HepG2 (cell line): ENCODE data around the gene DCAF6. TPM values are rescaled to one million over a fixed set of nuclear protein-coding genes. Genes with fewer than 3 reads are reported as not detected.

Source experiments
- ATAC-seq: fragments of 200-7000 bp; cut with Tn5 transposase; 3 replicates; pipeline ENCODE4 v1.9.1; 2020; ENCODE audit warnings: mild to moderate bottlenecking, moderate library complexity
- BruUV-seq: library from RNA; stranded (reverse); fragments of 400-500 nt; replicated peaks from 2 replicates; lab custom pipeline; 2021; lab: Mats Ljungman, UMichigan
- CTCF ChIA-PET: fragments of 300-600 bp; formaldehyde crosslinking; extraction: SDS; loops from one replicate; lab custom pipeline; 2021; ENCODE audit warnings: low total read pairs, inconsistent platforms, low intra/inter-chr PET ratio; lab: Yijun Ruan, JAX
- POLR2A ChIA-PET: fragments of 350-600 bp; sonication (Branson Sonifier 250); formaldehyde crosslinking; loops from one replicate; lab custom pipeline; 2020; ENCODE audit warnings: antibody characterized with exemption, inconsistent platforms; lab: Yijun Ruan, JAX
- DNase-seq: peaks from one replicate; pipeline ENCODE4 v3.0.0-alpha.2; 2015; ENCODE audit warnings: low spot score
- FAIRE-seq: peaks from 3 replicates; lab custom pipeline; 2011; peaks lifted over from hg19 to GRCh38; lab: Jason Lieb, UNC
- H2AFZ ChIP-seq: one replicate; pipeline ENCODE4 v1.6.1; 2011; ENCODE audit warnings: low read length, inconsistent platforms
- H3K27ac ChIP-seq: fragments of 300-600 bp; 3 replicates; pipeline ENCODE4 v1.8.0; 2011; ENCODE audit warnings: mixed run types, mild to moderate bottlenecking, mixed read lengths, low read length, inconsistent platforms; ENCODE audit not compliant: insufficient read depth; ENCODE audit errors: extremely low read length
- H3K27me3 ChIP-seq, 2 experiments: fragments of 200-600 bp in 1 of 2; 2 replicates in 1 of 2; 3 replicates in 1 of 2; pipeline versions ENCODE4 v1.6.0 to v1.8.0; 2011; ENCODE audit warnings: low read length in 2 of 2, mild to moderate bottlenecking in 2 of 2, moderate library complexity in 2 of 2, inconsistent platforms in 1 of 2; ENCODE audit not compliant: insufficient read depth in 2 of 2, control insufficient read depth in 1 of 2
- H3K36me3 ChIP-seq, 2 experiments: fragments of 200-600 bp in 1 of 2; replicated peaks in 1 of 2; 2 replicates in 1 of 2; 3 replicates in 1 of 2; pipeline versions ENCODE4 v1.5.1 to v1.8.0; 2011; ENCODE audit warnings: low read length in 2 of 2, inconsistent platforms in 1 of 2; ENCODE audit not compliant: insufficient read depth in 2 of 2, control insufficient read depth in 1 of 2
- H3K4me1 ChIP-seq: 2 replicates; pipeline ENCODE4 v1.5.1; 2012; ENCODE audit warnings: low read length, inconsistent platforms; ENCODE audit not compliant: insufficient read depth
- H3K4me2 ChIP-seq: 2 replicates; pipeline ENCODE4 v1.6.0; 2011; ENCODE audit warnings: low read depth, low read length, inconsistent platforms
- H3K4me3 ChIP-seq, 3 experiments: fragments of 200-600 bp in 1 of 3; sonication (generic), shearing (Covaris generic) in 1 of 3; replicated peaks in 1 of 3; 2 replicates each; pipeline ENCODE4 v1.5.1; 2011 to 2016; ENCODE audit warnings: low read length in 3 of 3, inconsistent platforms in 2 of 3, low read depth in 2 of 3, mild to moderate bottlenecking in 2 of 3, control low read depth in 1 of 3, mixed read lengths in 1 of 3; ENCODE audit not compliant: insufficient read depth in 1 of 3
- H3K79me2 ChIP-seq: one replicate; pipeline ENCODE4 v1.6.1; 2011; ENCODE audit warnings: low read length, inconsistent platforms; ENCODE audit not compliant: insufficient read depth
- H3K9ac ChIP-seq: 2 replicates; pipeline ENCODE4 v1.6.0; 2011; ENCODE audit warnings: mild to moderate bottlenecking, low read depth, low read length, inconsistent platforms; ENCODE audit not compliant: insufficient read depth
- H3K9me3 ChIP-seq: 2 replicates; pipeline ENCODE4 v1.5.1; 2012; ENCODE audit warnings: mild to moderate bottlenecking, low read length
- H4K20me1 ChIP-seq: 2 replicates; pipeline ENCODE4 v1.6.0; 2011; ENCODE audit warnings: inconsistent platforms, mild to moderate bottlenecking, low read length, moderate library complexity; ENCODE audit not compliant: insufficient read depth
- ZBTB20 ChIP-seq: sonication (generic); formaldehyde crosslinking; IDR thresholded peaks from 2 replicates; pipeline ENCODE4 v1.8.1; 2023; ENCODE audit warnings: missing genetic modification reagents, low read depth, mild to moderate bottlenecking, borderline replicate concordance
- WGBS: methylation state at CpG from one replicate; pipeline ENCODE4 v1.1.6; 2017; ENCODE audit warnings: low lambda C conversion rate; 5-methylcytosine and 5-hydroxymethylcytosine counted together
- in situ Hi-C: cut with HindIII; loops from 2 replicates; pipeline ENCODE4 v1.10.0; 2017; ENCODE audit warnings: low pct_unique_long_range_greater_than_20kb; ENCODE audit not compliant: extremely low pct_ligation_motif_present
- intact Hi-C: fragments of 100-400 bp; cut with micrococcal nuclease; formaldehyde crosslinking; loops from one replicate; pipeline ENCODE4 v1.10.0; 2022; ENCODE audit not compliant: unreplicated experiment
- polyA plus RNA-seq, 8 experiments: library from polyadenylated mRNA; depleted of rRNA in 3 of 8; stranded (reverse) in 7 of 8; unstranded in 1 of 8; fragments of >200 nt; fragmentation: Illumina TruSeq in 4 of 8; extraction: Trizol in 4 of 8; gene quantifications; 2 replicates each; pipeline versions ENCODE4 v1.2.1 to v1.2.3, GENCODE V29; 2011 to 2016; ENCODE audit warnings: low read depth in 4 of 8, missing spikeins in 1 of 8, mixed read lengths in 1 of 8; ENCODE audit not compliant: insufficient read depth in 1 of 8
- total RNA-seq, 5 experiments: library from RNA; depleted of rRNA; stranded (reverse); fragments of >200 nt; fragmentation: Illumina TruSeq; extraction: Trizol; gene quantifications; 2 replicates each; pipeline ENCODE4 v1.2.3, GENCODE V29; 2016; ENCODE audit warnings: low read depth in 1 of 5
- TF ChIP-seq, protein P1 (sequence below): sonication (generic); formaldehyde crosslinking; IDR thresholded peaks from 2 replicates; pipeline ENCODE4 v1.4.0; 2020; ENCODE audit warnings: missing genetic modification reagents

The DCAF6 gene
- total and polyA plus RNA-seq, 2 of the 13 experiments (the other 11 are each of a cell fraction or from before 2014, with no cell fraction given), result 24.7 to 33.7 TPM

DNA sequence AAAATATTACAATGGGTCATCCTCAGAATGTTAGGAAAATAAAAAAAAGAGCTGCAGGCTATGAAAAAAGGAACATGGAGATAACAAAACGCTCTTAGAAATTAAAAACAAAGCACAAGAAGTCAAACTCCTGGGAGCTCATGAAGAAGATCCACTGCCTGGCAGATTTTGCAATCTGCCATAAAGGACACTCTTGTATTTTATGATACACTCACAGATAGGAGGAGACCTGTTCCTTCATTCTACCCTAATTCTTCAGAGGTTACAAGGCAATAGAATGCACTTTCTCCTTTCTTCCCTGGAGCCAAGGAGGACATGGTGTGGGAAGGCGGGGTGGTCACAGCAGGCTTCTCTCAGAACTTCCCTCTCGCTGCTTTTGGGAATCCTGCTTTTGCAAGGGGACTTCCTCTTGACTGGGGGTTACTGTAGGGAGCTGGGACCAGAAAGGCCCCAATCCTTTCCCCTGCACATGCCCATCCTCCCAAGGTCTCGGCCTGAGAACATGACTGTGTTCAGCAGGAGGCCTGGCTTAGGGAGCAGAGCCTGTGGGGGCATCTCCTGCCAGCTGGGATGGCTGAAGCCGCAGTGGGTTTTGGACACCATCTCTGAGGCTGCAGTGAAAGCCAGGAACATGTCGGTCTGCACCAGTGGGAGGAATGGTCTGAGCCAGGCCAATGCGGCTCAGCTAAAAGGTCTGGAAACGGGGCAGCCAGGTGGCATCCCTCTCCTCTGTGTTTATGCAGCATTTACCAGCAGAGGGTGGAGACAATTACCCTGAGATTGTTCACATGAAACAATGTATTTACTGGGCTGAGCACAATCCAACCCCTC is 155.5 kb downstream of the DCAF6 start:
- intact Hi-C loops (loop anchor here (2.0 to 5.0 kb wide), 2 partner anchors 55 to 231 kb away; no protein-coding TSS in a partner anchor), in situ Hi-C loops (loop anchor here (5.0 kb wide), 1 partner anchor 230 kb away; no protein-coding TSS in a partner anchor)
- Histone ChIP-seq H3K4me3 (no peak overlapping the region), H3K9ac (no peak overlapping the region), H3K4me2 (no peak overlapping the region), H3K27me3 (0 out of 5 replicates have a peak, but pooled peaks cover 2 to 4% of the 10 kb centered on the region in 2 experiments), H3K79me2 (no peaks in the 10 kb centered on the region), H3K9me3 (no peaks in the 10 kb centered on the region), H4K20me1 (no peaks in the 10 kb centered on the region), H3K4me1 (no peaks in the 10 kb centered on the region), H2AFZ (no peak overlapping the region), H3K27ac (no peak overlapping the region), H3K36me3 (no peaks in the 10 kb centered on the region)
- 65% methylated on average over 4 of the region's 8 CpGs for WGBS
- ChIA-PET POLR2A (no interaction called here), CTCF (interaction anchor here (1.3 kb wide), 1 partner anchor 54 kb away, joined by 7 read pairs; no protein-coding TSS in a partner anchor)
- DNase-seq (no peak), ATAC-seq (no peak), FAIRE-seq (no peak)
- TF ChIP-seq, protein P1, sequence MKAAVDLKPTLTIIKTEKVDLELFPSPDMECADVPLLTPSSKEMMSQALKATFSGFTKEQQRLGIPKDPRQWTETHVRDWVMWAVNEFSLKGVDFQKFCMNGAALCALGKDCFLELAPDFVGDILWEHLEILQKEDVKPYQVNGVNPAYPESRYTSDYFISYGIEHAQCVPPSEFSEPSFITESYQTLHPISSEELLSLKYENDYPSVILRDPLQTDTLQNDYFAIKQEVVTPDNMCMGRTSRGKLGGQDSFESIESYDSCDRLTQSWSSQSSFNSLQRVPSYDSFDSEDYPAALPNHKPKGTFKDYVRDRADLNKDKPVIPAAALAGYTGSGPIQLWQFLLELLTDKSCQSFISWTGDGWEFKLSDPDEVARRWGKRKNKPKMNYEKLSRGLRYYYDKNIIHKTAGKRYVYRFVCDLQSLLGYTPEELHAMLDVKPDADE (CRISPR knock-in tag), result no peak
- TF ChIP-seq ZBTB20 (CRISPR knock-in tag), result no peak
- BruUV-seq, result no TSS peak
